Activated CD4-positive, alpha-beta memory T cell treated with anti-CD3 and anti-CD28 coated beads for 36 hours (primary cell): ENCODE results near the gene PHTF1. TPM values are rescaled to one million over a fixed set of nuclear protein-coding genes. Genes with fewer than 3 reads are reported as not detected.
"Not testable (repeated sequence)": the region's sequence is repeated elsewhere in the genome, so short reads cannot be mapped to it uniquely, and the experiment has no call there.

ENCODE experiments used
- CTCF ChIA-PET: fragments of 350-600 bp; sonication (Branson Sonifier 250); formaldehyde crosslinking; loops from one replicate; lab custom pipeline; 2021; ENCODE audit warnings: antibody characterized with exemption, inconsistent platforms; lab: Charles Lee
- POLR2A ChIA-PET: fragments of 350-600 bp; sonication (Branson Sonifier 250); formaldehyde crosslinking; loops from one replicate; lab custom pipeline; 2021; ENCODE audit warnings: antibody characterized with exemption; lab: Charles Lee
- DNase-seq: peaks from one replicate; pipeline ENCODE4 v3.0.0-alpha.2; 2020
- H3K27ac Mint-ChIP-seq: one replicate; pipeline ENCODE4 v1.8.0; 2021; ENCODE audit warnings: mixed read lengths
- H3K27me3 Mint-ChIP-seq: one replicate; pipeline ENCODE4 v1.8.0; 2021; ENCODE audit warnings: mixed read lengths
- H3K36me3 Mint-ChIP-seq: one replicate; pipeline ENCODE4 v1.8.0; 2021; ENCODE audit warnings: mixed read lengths
- H3K4me1 Mint-ChIP-seq: one replicate; pipeline ENCODE4 v1.8.0; 2021; ENCODE audit warnings: low read depth, mixed read lengths
- H3K4me3 Mint-ChIP-seq: one replicate; pipeline ENCODE4 v1.8.0; 2021; ENCODE audit warnings: mild to moderate bottlenecking, mixed read lengths
- H3K9me3 Mint-ChIP-seq: one replicate; pipeline ENCODE4 v1.8.0; 2021; ENCODE audit warnings: mixed read lengths
- intact Hi-C: fragments of 100-400 bp; cut with micrococcal nuclease; formaldehyde crosslinking; loops from one replicate; pipeline ENCODE4 v1.15.1; 2023
- total RNA-seq, 2 experiments: library from RNA; stranded (reverse); gene quantifications; one replicate each; pipeline ENCODE4 v1.2.3, GENCODE V29; 2021

Gene PHTF1
- total RNA-seq, 2 experiments from 2014 or later, result 12.6 to 12.9 TPM

- H3K27me3 Mint-ChIP-seq, result no peaks in the 10 kb centered on the region
- POLR2A ChIA-PET, result no interaction called here
- CTCF ChIA-PET, result no interaction called here
- DNase-seq, result no peak
- intact Hi-C loops, result loop anchor here (10.0 kb wide), 2 partner anchors 183 to 357 kb away; partner anchors contain the start of gene MAGI3
- H3K9me3 Mint-ChIP-seq, result no peaks in the 10 kb centered on the region
- H3K4me3 Mint-ChIP-seq, result no peak overlapping the region
- peaks cover 12% of the 10 kb centered on the region for H3K4me1 Mint-ChIP-seq
- peaks cover 8% of the 10 kb centered on the region for H3K36me3 Mint-ChIP-seq
- H3K27ac Mint-ChIP-seq, result no peak overlapping the region
These were observed 7.8 kb downstream of the PHTF1 start for GRCh38 chr1:113751516-113751915.

GRCh38 chr1:113751114-113751513, 8.2 kb downstream of the PHTF1 start:
- Mint-ChIP-seq H3K9me3 (no peaks in the 10 kb centered on the region), H3K4me1 (peaks cover 8% of the 10 kb centered on the region), H3K27ac (no peak overlapping the region), H3K4me3 (no peak overlapping the region), H3K36me3 (peaks cover 4% of the 10 kb centered on the region), H3K27me3 (no peaks in the 10 kb centered on the region)
- no peak for DNase-seq
- intact Hi-C loops, result loop anchor here (10.0 kb wide), 2 partner anchors 184 to 356 kb away; partner anchors contain the start of gene MAGI3
- ChIA-PET CTCF (interaction anchor here (1.5 kb wide), 1 partner anchor 610 kb away, joined by 3 read pairs; no protein-coding TSS in a partner anchor), POLR2A (no interaction called here)

GRCh38 chr1:113749402-113749801, 9.9 kb downstream of the PHTF1 start:
- Mint-ChIP-seq H3K4me1 (peaks cover 7% of the 10 kb centered on the region), H3K4me3 (no peak overlapping the region), H3K27me3 (no peaks in the 10 kb centered on the region), H3K36me3 (peaks cover 2% of the 10 kb centered on the region), H3K9me3 (no peaks in the 10 kb centered on the region), H3K27ac (no peak overlapping the region)
- intact Hi-C loops, result no loop called here
- POLR2A ChIA-PET, result no interaction called here
- no peak for DNase-seq
- CTCF ChIA-PET, result interaction anchor here (1.5 kb wide), 1 partner anchor 609 kb away, joined by 3 read pairs; no protein-coding TSS in a partner anchor

- Mint-ChIP-seq H3K27ac (no peak overlapping the region), H3K4me3 (no peak overlapping the region), H3K4me1 (peaks cover 13% of the 10 kb centered on the region), H3K27me3 (no peaks in the 10 kb centered on the region), H3K9me3 (no peaks in the 10 kb centered on the region), H3K36me3 (no peaks in the 10 kb centered on the region)
- intact Hi-C loops, result no loop called here
- POLR2A ChIA-PET, result no interaction called here
- DNase-seq, result no peak
- CTCF ChIA-PET, result no interaction called here
These were observed 11.9 kb downstream of the PHTF1 start for GRCh38 chr1:113747376-113747775.

DNA sequence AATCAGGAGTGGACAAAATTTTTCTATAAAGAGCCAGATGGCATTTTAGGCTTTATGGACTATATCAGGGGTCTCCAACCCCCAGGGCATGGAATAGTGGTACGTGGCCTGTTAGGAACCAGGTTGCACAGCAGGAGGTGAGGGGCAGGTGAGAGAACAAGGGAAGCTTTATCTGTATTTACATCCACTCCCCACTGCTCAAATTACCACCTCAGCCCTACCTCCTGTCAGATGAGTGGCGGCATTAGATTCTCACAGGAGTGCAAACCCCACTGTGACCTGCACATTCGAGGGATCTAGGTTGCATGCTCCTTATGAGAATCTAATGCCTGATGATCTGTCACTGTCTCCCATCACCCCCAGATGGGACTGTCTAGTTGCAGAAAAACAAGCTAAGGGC, 13.9 kb downstream of the PHTF1 start:
- Mint-ChIP-seq H3K9me3 (no peaks in the 10 kb centered on the region), H3K4me3 (no peak overlapping the region), H3K4me1 (peaks cover 10% of the 10 kb centered on the region), H3K36me3 (peaks cover 2% of the 10 kb centered on the region), H3K27ac (no peak overlapping the region), H3K27me3 (no peaks in the 10 kb centered on the region)
- intact Hi-C loops, result no loop called here
- DNase-seq, result no peak
- ChIA-PET CTCF (no interaction called here), POLR2A (no interaction called here)

GRCh38 chr1:113744114-113744513, 15.2 kb downstream of the PHTF1 start:
- Mint-ChIP-seq H3K36me3 (peaks cover 2% of the 10 kb centered on the region), H3K4me3 (no peak overlapping the region), H3K4me1 (peaks cover 10% of the 10 kb centered on the region), H3K27me3 (no peaks in the 10 kb centered on the region), H3K27ac (no peak overlapping the region), H3K9me3 (no peaks in the 10 kb centered on the region)
- intact Hi-C loops, result no loop called here
- POLR2A ChIA-PET, result no interaction called here
- CTCF ChIA-PET, result no interaction called here
- no peak for DNase-seq

DNA sequence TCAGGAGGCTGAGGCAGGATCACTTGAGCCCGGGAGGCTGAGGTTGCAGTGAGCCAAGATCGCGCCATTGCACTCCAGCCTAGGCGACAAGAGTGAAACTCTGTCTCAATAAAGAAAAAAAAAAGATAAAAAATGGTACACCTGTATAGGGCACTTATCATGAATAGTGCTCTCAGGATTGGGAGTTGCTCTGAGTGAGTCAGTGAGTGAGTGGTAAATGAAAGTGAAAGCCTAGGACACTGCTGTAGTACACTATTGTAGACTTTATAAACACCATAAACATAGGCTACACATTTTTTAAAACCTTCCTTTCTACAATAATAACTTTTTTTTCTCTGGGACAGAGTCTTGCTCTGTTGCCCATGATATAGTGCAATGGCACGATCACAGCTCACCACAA, 16.8 kb downstream of the PHTF1 start:
- CTCF ChIA-PET, result interaction anchor here (0.6 to 0.7 kb wide), 3 partner anchors 113 to 486 kb away, joined by 3 to 5 read pairs (median 4); no protein-coding TSS in a partner anchor
- Mint-ChIP-seq H3K27ac (peak overlapping the region; percentile 26), H3K36me3 (peaks cover 2% of the 10 kb centered on the region), H3K4me3 (no peak overlapping the region), H3K27me3 (no peaks in the 10 kb centered on the region), H3K4me1 (peaks cover 10% of the 10 kb centered on the region), H3K9me3 (no peaks in the 10 kb centered on the region)
- DNase-seq, result no peak
- POLR2A ChIA-PET, result no interaction called here
- intact Hi-C loops, result no loop called here

DNA sequence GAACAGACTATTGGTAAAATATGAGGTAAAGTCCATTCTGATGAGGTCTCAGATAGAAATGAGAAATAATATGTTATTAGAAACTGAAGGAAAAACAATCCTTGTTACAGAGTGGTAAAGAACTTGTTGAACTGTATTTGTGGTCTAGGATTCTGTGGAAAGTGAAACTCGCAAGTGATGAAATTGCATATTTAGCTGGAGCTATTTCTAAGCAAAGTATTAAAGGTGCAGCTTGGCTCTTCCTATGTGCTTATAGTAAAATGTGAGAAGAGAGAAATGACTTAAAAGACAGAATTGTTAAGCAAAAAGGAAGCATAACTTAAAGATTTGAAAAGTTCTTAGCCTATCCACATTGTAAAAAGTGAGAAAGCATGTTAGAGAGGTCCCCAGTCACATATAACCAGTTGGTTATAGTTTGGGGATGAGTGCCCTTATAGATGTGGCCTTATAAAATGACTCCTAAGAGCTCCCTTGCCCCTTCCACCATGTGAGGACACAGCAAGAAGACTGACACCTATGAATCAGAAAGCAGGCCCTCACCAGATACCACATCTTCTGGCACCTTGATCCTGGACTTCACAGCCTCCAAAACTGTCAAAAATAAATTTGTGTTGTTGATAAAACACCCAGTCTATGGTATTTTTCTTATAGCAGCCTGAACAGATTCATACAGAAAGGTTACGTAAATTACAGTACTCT, 24.8 kb downstream of the PHTF1 start:
- no peak for DNase-seq
- CTCF ChIA-PET, result no interaction called here

GRCh38 chr1:113732802-113733201, 26.5 kb downstream of the PHTF1 start:
- no peak overlapping the region for H3K27ac Mint-ChIP-seq
- H3K9me3 Mint-ChIP-seq, result no peaks in the 10 kb centered on the region
- H3K4me1 Mint-ChIP-seq, result peaks cover 9% of the 10 kb centered on the region
- DNase-seq, result no peak
- no peak overlapping the region for H3K4me3 Mint-ChIP-seq
- ChIA-PET POLR2A (no interaction called here), CTCF (no interaction called here)
- no peaks in the 10 kb centered on the region for H3K27me3 Mint-ChIP-seq
- intact Hi-C loops, result no loop called here
- H3K36me3 Mint-ChIP-seq, result peaks cover 16% of the 10 kb centered on the region

More for the DNA sequence above, 24.8 kb downstream of the PHTF1 start:
- Mint-ChIP-seq H3K4me1 (peaks cover 9% of the 10 kb centered on the region), H3K27me3 (no peaks in the 10 kb centered on the region), H3K27ac (no peak overlapping the region), H3K4me3 (no peak overlapping the region), H3K36me3 (peaks cover 13% of the 10 kb centered on the region), H3K9me3 (no peaks in the 10 kb centered on the region)
- POLR2A ChIA-PET, result no interaction called here
- intact Hi-C loops, result no loop called here

DNA sequence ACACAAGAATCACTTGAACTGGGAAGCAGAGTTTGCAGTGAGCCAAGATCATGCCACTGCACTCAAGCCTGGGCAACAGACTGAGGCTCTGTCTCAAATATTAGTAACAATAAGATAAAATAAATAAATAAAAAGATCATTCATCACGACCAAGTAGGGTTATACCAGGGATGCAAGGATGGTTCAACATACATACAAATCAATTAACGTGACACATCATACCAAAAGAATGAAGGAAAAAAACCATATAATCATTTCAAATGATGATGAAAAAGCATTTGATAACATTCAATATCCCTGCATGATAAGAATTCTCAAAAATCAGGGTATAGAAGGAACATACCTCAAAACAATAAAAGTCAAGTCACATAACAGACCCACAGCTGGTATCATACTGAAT, 38.3 kb downstream of the PHTF1 start:
- peaks cover 54% of the 10 kb centered on the region for H3K36me3 Mint-ChIP-seq
- DNase-seq, result no peak
- no peak overlapping the region for H3K4me3 Mint-ChIP-seq
- H3K9me3 Mint-ChIP-seq, result peaks cover 21% of the 10 kb centered on the region
- intact Hi-C loops, result no loop called here
- H3K27ac Mint-ChIP-seq, result no peak overlapping the region
- no peaks in the 10 kb centered on the region for H3K27me3 Mint-ChIP-seq
- H3K4me1 Mint-ChIP-seq, result no peaks in the 10 kb centered on the region
- ChIA-PET CTCF (no interaction called here), POLR2A (no interaction called here)

- H3K4me1 Mint-ChIP-seq, H3K4me3 Mint-ChIP-seq, POLR2A ChIA-PET, intact Hi-C loops, H3K27ac Mint-ChIP-seq, DNase-seq, H3K27me3 Mint-ChIP-seq, CTCF ChIA-PET: not testable (repeated sequence)
- Mint-ChIP-seq H3K36me3 (peaks cover 49% of the 10 kb centered on the region), H3K9me3 (peaks cover 21% of the 10 kb centered on the region)
These were observed 40.7 kb downstream of the PHTF1 start for GRCh38 chr1:113718621-113719020.

DNA sequence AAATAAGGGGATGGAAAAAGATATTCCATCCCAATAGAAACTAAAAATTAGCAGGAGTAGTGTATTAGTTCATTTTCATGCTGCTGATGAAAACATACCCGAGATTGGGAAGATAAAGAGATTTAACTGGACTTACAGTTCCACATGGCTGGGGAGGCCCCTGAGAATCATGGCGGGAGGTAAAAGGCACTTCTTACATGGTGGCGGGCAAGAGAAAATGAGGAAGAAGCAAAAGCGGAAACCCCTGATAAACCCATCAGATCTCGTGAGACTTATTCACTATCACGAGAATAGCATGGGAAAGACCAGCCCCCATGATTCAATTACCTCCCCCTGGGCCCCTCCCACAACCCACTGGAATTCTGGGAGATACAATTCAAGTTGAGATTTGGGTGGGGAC, 41.8 kb downstream of the PHTF1 start:
- POLR2A ChIA-PET, H3K27me3 Mint-ChIP-seq, intact Hi-C loops, DNase-seq, CTCF ChIA-PET, H3K27ac Mint-ChIP-seq, H3K4me1 Mint-ChIP-seq, H3K4me3 Mint-ChIP-seq: not testable (repeated sequence)
- Mint-ChIP-seq H3K36me3 (peaks cover 47% of the 10 kb centered on the region), H3K9me3 (peaks cover 21% of the 10 kb centered on the region)
